ENCODE measurements around the gene HIPK2.

The HIPK2 gene

DNA sequence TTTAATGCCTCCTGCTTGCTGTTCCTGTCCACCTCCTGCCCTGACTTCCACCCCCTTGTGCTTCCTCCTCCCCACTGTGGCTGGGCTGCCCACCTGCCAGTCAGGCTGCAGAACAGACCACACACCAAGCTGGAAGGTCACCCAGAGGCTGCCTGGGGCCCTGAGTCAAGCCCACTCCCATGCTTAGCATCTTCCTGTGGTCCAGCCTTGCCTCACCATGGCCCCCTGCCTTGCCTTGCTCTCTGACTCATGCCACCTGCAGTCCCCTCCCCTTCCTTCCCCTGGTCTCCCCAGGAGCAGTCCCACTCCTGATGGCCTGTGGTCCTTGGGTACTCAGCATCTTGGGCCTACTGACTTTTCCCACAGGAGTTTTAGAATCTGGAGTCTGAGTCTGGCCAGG, 252.0 kb downstream of the HIPK2 start:
- DNase-seq (ENCODE audit: insufficient read length, low spot score) (no peak), FAIRE-seq (no peak)
- TF ChIP-seq, protein P1, sequence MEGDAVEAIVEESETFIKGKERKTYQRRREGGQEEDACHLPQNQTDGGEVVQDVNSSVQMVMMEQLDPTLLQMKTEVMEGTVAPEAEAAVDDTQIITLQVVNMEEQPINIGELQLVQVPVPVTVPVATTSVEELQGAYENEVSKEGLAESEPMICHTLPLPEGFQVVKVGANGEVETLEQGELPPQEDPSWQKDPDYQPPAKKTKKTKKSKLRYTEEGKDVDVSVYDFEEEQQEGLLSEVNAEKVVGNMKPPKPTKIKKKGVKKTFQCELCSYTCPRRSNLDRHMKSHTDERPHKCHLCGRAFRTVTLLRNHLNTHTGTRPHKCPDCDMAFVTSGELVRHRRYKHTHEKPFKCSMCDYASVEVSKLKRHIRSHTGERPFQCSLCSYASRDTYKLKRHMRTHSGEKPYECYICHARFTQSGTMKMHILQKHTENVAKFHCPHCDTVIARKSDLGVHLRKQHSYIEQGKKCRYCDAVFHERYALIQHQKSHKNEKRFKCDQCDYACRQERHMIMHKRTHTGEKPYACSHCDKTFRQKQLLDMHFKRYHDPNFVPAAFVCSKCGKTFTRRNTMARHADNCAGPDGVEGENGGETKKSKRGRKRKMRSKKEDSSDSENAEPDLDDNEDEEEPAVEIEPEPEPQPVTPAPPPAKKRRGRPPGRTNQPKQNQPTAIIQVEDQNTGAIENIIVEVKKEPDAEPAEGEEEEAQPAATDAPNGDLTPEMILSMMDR (IDR thresholded peaks at IDR 0.05; ENCODE audit: insufficient read depth, missing control alignments), result no peak

- TF ChIP-seq, protein P1 (IDR thresholded peaks at IDR 0.05; ENCODE audit: insufficient read depth, missing control alignments), result no peak
- FAIRE-seq, result no peak
- DNase-seq (ENCODE audit: insufficient read length, low spot score), result no peak
These were observed 252.6 kb downstream of the HIPK2 start for GRCh38 chr7:139525239-139525638.

- FAIRE-seq, result no peak
- TF ChIP-seq, protein P1 (IDR thresholded peaks at IDR 0.05; ENCODE audit: insufficient read depth, missing control alignments), result no peak
- no peak for DNase-seq (ENCODE audit: insufficient read length, low spot score)
These were observed 253.6 kb downstream of the HIPK2 start for GRCh38 chr7:139523968-139524815.

DNA sequence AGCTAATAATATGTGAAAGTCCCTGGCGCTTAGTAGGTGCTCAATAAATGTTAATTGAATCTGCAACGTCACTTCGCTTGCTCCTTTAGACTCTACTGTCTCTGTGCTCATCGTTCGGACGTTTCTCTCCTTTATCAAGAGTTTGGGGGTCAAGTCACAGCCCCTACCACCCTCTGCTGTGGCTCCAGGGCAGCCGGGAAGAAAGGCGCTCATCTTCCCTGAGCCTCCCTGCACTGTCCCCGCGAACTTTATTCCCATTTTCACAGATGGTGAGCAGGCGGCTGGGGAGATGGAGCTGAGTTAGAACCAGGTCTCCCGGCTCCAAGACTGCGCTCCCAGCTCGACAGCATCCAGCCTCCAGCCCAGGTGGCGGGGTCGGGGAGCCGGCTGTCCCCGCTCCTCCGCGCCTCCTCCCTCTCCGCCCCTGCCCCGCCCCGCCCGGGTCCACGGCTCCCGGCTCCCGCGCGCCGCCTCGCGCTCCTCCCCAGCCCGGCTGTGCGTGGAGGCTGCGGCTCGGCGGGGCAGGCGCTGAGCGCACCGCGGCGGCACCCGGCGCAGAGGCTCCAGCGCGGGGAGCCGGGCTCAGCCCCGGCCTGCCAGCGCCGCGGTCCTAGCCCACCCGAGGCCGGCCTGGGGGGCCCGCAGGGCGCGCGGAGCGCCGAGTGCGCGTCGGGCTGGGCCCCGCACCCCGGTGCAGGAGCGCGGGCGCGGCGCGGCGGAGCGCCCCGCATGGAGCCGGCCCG, 254.4 kb downstream of the HIPK2 start, which contains the start of gene CLEC2L:
Gene CLEC2L (plus strand): TSS at position 487 of the 743 bp plus-strand sequence. CDS start 243 bp downstream, at position 730.
- FAIRE-seq (no peak), DNase-seq (ENCODE audit: insufficient read length, low spot score) (peak; percentile 49)
- TF ChIP-seq, protein P1 (IDR thresholded peaks at IDR 0.05; ENCODE audit: insufficient read depth, missing control alignments), result no peak

DNA sequence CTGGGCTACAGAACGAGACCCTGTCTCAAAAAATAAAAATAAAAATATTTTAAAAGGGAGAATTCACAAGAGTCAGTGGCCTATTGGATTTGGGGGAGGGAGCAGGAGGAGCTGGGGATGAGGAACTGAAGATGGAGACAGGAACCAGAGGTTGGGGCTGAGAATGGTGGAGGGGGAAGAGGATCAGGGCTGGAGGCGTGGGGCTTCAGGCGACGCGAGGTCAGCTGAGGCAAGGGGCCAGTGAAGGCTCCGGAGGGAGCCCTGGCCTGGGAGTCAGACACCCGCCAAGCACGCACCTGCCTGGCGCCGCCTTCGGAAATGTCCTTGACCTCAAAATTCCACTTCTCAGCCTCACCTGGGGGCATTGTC, 255.0 kb downstream of the HIPK2 start:
- DNase-seq (ENCODE audit: insufficient read length, low spot score), result no peak
- no peak for FAIRE-seq
- TF ChIP-seq, protein P1 (IDR thresholded peaks at IDR 0.05; ENCODE audit: insufficient read depth, missing control alignments), result no peak

DNA sequence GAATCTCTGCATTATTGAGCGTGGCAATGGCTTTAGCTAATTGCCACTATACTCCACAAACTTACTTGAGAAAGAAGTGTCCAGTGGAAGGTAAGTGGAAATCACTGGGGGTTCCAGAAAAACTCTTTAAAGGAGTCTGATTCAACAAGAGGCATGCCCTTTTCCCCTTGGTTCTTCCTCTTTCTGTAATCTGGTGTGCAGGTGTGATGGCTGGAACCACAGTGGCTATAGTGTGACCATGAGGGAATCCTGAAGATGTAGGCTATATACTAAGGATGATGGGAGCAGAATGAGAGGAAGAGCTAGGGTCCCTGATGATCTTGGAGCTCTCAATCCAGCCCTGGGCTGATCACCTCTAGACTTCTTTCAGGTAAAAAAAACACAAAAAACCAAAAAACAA, 256.4 kb downstream of the HIPK2 start:
- FAIRE-seq (no peak), DNase-seq (ENCODE audit: insufficient read length, low spot score) (no peak)
- TF ChIP-seq, protein P1 (IDR thresholded peaks at IDR 0.05; ENCODE audit: insufficient read depth, missing control alignments), result no peak

Measured in D721Med (cell line).